OCI-LY3 (cell line): ENCODE data around the gene HOXA11.

ENCODE experiments used
- CTCF ChIP-seq: fragments of 200-600, 300-600 bp; sonication (generic); IDR thresholded peaks from 2 replicates; pipeline ENCODE4 v1.5.1; 2014; ENCODE audit warnings: antibody characterized with exemption, low read length, low read depth
- EZH2phosphoT487 ChIP-seq: fragments of 200-600 bp; shearing (Covaris generic); IDR thresholded peaks from 2 replicates; pipeline ENCODE4 v1.6.1; 2018; ENCODE audit warnings: antibody characterized with exemption, mixed run types, low read depth

- no peak for TF ChIP-seq CTCF
- no peak for TF ChIP-seq EZH2phosphoT487
Observed at GRCh38 chr7:27185013-27185853, at the start of gene HOXA11.
